ENCODE results near the gene P2RX3. TPM values are rescaled to one million over a fixed set of nuclear protein-coding genes. Genes with fewer than 3 reads are reported as not detected.

P2RX3 gene
- polyA plus RNA-seq, 3 donors: 0.53 to 1.3 (median 1.1) TPM

DNA sequence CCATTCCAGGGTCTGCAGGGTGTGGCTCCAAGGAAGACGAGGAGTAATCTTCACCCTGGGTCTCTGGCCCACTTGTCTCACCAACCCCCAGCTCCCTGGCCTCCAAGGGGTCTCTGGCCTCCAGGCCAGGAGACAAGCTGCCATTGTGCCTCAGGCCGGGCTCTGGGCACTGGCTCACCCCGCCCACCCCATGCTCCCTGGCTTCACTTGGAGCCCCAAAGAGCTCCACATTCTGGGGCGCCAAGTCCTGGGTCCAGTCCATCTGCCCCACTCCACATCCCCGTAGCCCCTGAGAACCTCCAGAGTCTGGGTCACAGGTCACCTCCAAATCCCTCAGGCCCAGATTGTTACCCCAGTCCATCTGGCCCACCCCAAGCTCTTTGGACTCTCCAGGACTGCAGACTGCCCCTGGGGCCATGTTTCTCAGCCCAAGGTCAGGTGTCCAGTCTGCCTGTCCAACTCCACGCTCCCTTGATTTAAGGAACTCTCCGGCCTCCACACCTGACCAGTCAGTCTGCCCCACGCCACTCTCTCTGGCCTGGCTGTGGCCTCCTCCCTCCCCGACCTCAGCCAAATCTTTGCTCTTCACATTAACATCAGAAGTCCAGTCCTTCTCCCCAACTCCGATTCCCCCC, 29.6 kb upstream of the P2RX3 start:
- DNase-seq (ENCODE audit: extremely low read depth in 1 of 11, low read depth in 9 of 11, low spot score in 4 of 11): no peak

DNA sequence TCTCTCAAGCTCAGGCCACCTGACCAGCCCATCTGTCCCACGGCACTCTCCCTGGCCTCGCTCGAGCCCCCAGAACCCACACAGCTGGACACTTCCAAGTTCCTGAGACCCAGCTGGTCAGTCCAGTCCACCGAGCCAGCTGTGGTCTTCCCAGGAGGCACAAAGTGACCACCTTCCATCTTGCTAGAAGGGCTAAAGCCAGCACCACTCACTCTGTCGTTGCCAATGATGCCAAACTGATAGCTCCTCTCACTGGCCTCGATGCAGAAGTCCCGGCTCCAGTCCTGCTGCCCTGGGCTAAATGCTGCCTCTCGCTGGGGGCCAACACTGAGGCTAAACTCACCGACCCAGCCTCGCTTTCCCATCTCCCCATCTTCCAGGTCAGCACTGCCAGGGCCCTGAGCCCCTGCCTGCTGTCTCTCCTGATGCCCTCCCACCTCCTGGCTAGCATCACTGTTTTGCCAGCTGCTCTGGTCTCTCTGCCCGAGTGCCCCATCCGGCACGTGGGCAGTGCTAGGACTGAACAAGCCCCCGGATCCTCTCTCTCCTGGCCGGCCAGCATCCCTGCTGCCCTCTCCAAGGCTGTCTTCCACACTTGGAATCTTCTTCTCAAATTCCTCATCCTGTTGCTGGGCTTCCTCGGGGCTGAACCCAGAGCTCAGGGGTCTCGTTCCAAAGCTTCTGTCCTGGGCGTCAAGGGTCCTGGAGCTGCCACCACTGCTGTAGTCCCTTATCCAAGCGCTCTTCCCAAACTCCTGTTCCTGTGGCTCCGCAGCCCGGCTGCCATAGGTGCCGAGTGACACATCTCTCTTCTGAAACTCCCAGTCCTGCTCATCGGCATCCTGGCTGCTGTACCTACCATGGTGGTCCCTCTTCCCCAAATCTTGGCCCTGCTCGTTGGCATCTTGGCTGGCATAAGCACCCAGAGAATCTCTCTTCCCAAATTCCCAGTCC, 28.8 kb upstream of the P2RX3 start:
- DNase-seq (ENCODE audit: extremely low read depth in 1 of 11, low read depth in 9 of 11, low spot score in 4 of 11): no peak

DNA sequence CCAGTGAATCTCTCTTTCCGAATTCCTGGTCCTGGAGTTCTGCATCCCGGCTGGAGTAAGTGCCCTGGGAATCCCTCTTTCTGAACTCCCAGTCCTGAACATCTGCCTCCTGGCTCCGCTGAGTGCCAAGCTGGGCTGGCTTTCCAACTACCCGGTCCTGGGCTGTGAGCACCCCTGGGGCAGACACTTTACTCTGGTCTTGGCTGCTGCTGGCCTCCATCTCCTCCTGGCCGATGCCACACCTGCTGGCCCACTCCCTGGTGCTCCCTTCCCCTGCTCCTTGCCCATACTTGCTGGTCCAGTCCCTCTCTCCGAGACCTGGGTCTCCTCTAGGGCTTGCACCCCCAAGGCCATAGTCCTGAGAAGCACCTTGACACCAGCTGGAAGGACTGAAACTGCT, 28.1 kb upstream of the P2RX3 start:
- DNase-seq (ENCODE audit: extremely low read depth in 1 of 11, low read depth in 9 of 11, low spot score in 4 of 11): no peak

DNA sequence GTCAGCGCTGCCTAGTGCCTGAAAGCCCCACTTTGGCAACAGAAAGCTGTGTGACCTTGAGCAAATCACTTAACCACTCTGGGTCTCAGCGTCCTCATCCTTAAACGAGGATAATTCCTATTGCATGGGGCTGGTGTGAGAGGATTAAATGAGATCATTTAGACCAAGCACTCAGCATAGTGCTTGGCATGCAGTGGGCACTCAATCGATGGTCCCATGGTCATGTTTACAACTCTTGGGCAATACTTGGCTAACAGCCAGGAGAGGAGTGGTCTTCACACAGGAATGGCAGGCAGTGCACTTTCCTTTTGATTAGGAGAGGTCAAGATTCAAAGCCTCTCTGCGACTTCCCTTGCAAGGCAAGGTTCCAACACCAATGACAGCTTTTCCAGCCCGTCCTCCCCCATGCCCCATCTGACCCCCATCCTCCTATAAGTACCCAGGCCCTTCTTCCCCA, 27.5 kb upstream of the P2RX3 start:
- no peak for DNase-seq (ENCODE audit: extremely low read depth in 1 of 11, low read depth in 9 of 11, low spot score in 4 of 11)

DNA sequence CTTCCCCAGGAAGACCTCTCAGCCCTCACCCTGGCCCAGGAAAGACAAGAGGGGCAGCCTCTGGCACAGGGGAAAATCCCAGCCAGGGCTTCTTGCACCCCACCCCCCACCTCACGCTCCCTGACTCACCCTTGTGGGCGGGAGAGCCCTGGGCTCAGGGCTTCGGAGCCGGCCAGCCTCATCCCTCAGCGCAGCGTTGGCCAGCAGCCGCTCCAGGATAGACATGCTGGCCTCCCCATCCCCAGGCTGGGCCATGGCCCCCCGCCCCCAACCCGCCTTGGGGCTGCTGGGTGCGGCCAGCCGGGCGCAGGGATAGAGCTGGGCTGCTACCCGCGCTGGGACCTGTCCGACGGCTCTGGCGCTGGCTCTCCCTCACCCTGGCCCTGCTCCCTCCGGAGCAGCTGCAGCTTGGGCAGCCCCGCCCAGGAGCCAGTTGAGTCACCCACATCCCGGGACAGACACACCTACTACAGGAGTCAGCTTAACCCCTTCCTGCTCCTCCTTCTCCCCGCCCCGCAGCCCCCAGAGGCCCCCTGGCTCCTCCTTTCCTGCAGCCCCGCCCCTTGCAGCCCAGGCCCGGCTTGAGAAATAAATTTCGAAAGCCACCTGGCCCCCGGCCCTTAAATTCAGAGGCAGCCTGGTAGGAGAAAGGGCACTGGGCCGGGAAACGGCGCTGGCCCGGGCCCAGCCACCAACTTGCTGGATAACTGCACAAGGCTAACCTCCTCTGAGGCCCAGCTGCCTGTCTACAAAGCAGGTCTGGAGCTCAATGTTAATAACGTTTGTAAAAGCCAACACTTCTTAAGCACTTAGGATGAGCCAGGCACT, 26.8 kb upstream of the P2RX3 start:
- DNase-seq (ENCODE audit: extremely low read depth in 1 of 11, low read depth in 9 of 11, low spot score in 4 of 11): peak in 4 of 11 donors; percentile 63 to 74 (median 68)

DNA sequence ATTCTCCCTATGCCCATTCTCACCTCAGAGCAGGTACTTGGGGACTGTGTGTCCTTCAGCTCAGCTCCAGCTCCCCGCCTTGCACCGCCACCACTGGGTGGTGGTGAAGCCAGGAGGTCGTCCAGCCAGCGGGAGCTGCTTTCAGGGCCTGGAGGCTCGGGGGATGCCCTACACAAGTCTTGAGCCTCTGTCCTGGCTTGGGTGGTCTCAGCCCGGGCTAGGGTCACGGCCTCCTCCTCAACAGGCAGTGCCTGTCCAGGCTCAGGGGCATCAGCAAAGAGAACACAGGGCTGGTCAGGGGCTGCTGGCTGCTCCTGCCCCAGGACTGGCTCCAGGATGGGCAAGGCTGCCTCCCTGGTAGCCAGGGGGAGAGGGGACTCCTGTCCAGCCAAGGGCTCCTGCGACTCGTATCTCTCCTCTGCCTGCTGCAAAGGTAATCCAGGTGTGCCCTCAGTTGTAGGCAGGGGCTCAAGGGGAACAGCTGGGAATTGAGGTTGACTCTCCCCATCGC, 25.6 kb upstream of the P2RX3 start:
- DNase-seq (ENCODE audit: extremely low read depth in 1 of 11, low read depth in 9 of 11, low spot score in 4 of 11): no peak

DNA sequence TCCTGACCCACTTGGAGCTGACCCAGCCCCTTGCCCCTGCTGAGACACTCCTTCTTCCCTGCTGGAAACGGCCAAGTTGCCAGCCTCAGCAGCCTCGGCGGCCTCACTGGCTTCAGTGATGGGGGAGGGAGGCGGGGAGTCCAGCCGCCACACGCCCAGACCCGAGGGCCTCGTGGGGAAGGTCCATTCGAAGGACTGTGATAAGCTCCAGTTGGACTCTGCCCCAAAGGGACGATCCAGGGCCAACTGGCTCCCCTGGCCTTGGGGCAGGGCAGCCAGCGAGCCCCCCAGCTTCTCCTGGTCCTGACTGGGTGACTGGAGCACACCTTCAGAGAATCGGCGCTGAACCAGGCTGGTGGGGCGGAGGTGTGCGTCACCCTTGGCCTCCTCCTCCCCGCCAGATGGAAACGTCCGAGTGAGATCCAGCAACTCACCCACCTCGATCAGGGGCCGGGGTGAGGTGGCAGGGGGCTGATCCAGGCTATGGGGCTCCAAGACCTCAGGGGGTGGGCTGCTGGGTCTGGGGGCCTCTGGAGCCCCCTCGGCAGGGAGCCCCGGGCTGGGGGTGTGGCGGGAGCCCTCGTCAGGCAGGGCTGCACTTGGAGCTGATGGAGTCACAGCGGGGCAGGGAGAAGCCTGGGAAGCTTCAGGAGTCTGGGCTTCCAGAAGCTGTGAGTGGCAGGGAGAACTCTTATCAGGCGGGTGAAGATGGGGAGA, 24.9 kb upstream of the P2RX3 start:
- DNase-seq (ENCODE audit: extremely low read depth in 1 of 11, low read depth in 9 of 11, low spot score in 4 of 11): no peak

DNA sequence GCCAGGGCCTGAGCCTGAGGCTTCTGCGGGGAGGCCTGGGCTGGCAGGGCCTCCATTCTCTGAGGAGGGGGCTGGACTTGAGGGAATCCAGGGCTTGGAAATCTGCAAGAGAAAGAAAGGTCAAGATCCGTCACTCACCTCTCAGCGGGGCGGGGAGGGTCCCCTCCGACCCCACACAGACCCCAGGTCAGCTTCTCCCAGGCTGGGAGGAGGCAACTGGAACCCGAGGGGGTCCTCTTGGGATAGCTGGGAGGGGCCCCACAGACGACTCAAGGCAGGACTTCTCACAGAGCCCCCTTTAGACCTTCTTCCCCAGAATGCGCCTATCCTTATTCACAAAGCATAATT, 24.4 kb upstream of the P2RX3 start:
- DNase-seq (ENCODE audit: extremely low read depth in 1 of 11, low read depth in 9 of 11, low spot score in 4 of 11): no peak

DNA sequence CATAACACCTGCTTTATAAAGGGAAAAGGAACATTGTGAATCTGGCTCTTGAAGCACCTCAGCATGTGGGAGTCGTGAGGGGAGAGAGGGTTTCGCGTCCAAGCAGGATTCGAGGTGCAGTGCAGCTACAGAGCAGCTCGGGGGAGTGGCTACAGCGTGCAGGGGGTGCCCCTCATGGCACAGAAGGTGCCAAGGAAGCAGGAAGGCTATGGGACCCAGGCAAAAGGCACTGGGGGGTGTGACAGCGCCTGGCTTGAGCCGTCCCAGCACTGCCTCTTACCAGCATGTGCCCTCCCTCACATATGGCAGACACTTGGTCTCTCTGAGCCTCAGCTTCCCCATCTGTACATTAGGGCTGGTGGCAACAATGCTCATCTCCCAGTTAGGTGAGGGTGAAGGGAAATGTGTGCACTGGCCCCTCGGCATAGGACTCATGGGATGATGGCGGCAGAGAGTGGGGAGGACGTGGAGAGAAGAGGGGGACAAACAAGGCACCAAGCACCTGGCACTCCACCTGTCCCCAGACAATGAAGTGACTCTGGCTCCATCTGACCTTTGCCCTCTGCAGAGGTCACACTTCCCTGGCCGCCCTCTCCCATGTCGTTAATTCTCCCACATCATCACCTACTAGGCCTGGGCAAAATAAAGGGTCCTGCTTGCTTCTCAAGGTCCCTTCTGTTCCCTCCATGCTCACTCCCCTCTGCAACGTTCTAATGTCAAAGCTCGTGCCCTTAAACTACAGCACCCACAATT, 23.8 kb upstream of the P2RX3 start:
- DNase-seq (ENCODE audit: extremely low read depth in 1 of 11, low read depth in 9 of 11, low spot score in 4 of 11): no peak

DNA sequence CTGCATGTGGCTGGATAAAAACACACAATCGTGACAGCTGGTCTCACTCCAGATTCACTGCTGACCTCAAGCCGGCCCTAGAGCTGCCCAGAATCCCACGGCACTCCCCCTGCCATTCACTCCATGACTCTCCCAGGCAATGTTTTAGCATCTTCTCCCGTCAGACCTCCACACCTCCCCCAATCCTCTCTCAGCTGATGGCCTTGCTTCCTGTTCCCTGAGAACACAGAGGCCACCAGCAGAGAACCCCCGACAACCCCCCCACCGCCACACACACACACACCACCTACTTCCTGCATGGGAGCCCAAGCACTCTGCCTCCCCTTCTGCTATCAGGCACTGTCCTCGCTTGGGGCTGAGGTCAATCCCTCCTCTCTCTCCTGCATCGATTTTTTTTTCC, 22.7 kb upstream of the P2RX3 start:
- no peak for DNase-seq (ENCODE audit: extremely low read depth in 1 of 11, low read depth in 9 of 11, low spot score in 4 of 11)

DNA sequence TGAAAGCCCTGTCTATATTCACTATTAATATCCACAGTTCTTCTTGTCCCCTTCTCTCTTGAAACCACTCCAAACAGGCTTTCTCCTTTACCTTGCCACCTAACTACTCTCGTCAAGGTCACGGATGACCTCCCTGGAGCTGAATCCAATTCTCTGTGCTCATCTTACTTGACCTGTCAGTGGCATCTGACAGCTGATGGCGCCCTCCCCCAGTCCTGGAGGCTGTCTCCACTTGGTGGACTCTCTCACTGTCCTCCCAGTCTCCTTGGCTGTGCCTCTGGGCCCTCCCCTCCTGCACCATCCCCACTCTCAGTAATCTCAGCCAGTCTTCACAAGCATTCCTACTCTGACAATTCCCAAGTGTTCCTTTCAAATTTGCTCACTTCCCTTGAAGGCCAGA, 22.1 kb upstream of the P2RX3 start:
- DNase-seq (ENCODE audit: extremely low read depth in 1 of 11, low read depth in 9 of 11, low spot score in 4 of 11): no peak

DNA sequence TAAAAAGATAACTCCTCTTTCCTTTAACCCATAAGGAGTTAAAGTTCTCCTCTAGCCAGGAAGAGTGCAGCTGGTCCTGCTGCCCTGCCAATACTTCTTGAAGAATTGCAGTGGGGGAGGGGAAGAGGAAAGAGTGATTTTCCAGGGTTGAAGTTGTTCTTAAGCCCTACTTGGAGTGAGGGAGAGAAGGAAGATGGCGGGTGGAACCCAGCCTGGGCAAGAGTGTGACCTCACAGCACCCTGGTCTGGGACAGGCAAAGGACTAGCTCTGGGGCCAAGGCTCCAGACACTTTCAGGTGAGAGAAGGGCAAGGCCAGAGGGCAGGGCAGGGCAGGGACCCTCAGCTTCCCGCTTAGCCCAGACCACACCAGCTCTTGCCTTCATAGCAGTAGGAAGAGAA, 20.0 kb upstream of the P2RX3 start:
- no peak for DNase-seq (ENCODE audit: extremely low read depth in 1 of 11, low read depth in 9 of 11, low spot score in 4 of 11)

DNA sequence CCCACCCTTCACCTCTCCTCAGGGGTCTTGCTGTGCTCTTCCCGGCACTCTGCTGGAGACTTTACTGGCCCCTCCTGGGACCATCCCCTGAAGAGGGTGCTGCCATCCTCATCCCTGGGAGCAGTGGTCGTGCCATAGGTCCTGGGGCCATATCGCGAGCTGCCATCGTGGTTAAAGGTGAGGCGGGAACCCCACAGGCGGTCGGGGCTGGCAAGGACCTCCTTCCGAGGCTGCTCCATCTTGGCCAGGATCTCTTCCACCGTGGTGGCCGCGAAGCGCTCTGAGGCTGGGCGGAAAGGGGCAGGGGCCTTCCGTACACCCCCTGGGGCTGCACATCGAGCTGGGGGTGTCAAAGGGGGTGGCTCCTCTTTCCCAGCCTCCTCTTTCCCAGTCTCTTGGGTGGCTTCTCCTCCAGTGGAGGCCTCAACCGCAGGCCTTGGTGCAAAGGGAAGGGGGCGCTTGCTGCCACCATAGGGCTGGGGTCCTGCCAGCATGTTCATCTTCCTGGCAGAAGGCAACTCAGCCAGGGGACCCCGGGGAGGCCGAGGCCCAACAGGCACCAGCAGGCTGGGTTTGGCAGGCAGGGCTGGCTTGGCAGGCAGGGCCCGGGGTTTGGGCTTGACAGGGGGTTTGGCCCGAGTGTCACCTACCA, 18.0 kb upstream of the P2RX3 start:
- no peak for DNase-seq (ENCODE audit: extremely low read depth in 1 of 11, low read depth in 9 of 11, low spot score in 4 of 11)

DNA sequence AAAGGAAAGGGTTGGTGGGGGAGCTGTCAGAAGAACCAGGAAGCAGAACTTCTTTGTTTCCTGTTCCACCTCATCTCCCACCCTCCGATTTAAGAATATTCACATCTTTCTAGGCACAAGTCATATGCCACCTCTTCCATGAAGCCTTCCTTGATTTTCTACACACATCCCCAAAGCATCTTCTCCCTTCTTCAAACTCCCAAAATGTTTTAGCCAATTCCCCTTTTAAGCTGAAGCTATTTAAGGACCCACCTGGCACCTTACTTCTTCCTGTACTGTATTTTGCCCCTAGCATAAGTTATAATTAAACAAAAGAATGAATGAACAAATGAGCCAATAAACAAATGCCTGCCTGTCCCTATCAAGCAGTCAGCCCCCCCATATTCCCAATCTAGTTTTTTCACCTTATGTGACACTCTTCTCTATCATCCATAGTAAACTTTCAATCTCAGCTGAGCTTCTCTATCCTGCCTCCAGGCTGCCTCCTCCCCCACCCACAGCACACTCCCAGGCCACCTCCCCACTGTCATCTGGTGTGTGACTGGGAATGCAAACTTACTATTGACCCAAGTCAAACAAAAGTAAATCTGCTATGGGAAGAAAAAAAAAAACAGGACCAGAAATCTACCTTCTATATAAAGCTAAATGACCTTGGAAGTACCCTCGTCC, 17.3 kb upstream of the P2RX3 start:
- DNase-seq (ENCODE audit: extremely low read depth in 1 of 11, low read depth in 9 of 11, low spot score in 4 of 11): no peak

DNA sequence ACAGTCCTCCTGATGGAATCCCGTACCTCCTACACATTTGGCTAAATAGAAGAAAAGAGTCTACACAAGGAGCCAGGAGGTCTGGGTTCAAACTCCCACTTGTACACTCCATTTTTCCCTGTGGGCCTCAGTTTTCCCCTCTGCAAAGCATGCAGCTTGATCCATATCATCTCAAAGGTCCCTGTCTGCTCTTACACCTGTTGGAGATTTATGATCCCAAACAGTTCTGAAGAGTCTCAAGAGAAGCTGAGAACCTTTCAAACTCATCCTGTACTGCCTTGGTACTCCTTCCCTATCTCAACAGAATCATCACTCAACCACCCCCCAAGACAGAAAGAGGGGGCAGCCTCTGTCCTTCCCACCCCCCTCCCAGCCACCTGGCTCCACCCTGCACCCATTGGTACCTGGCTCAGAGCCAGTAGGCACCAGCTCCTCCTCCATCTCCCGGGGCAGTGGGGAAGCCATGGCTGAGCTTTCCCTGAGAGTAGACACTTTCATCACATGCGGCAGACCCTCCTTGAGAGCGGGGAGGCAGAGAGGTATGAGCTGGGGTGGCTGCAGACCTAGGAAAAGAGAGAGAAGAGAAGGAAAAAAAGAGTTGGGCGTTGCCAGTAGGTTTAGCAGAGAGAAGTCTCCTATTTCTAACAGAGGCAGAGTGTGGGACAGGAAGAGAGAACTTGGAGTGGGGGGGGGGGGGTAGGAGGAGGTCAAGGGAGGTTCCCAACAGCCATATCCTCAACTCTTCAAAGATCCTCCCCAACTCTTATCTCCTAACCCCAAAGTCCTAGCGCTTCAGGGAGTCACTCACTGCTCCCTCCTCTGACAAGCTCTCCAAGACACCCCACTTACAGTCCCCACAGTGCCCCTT, 16.5 kb upstream of the P2RX3 start:
- no peak for DNase-seq (ENCODE audit: extremely low read depth in 1 of 11, low read depth in 9 of 11, low spot score in 4 of 11)

Measured in renal cortex interstitium (tissue), 11 donors.